Measurements from ENCODE around the gene S1PR5.

The S1PR5 gene

GRCh38 chr19:10513223-10513622 is 4.0 kb downstream of the S1PR5 start:
- no peak for DNase-seq

- DNase-seq, result peak; percentile 40
Observed at GRCh38 chr19:10510301-10510802, 6.9 kb downstream of the S1PR5 start.

- no peak for DNase-seq
Observed at GRCh38 chr19:10508707-10509106, 8.5 kb downstream of the S1PR5 start.

GRCh38 chr19:10508036-10508435 is 9.2 kb downstream of the S1PR5 start:
- DNase-seq, result no peak

- peak; percentile 70 for DNase-seq
Observed at GRCh38 chr19:10505583-10506229, 11.5 kb downstream of the S1PR5 start.

GRCh38 chr19:10503002-10503789 is 14.1 kb downstream of the S1PR5 start, which contains the start of gene KEAP1:
Gene KEAP1 (minus strand): TSS chr19:10503356. CDS start chr19:10500033, 3,323 bp downstream.
- DNase-seq, result peak; percentile 64

- DNase-seq, result peak; percentile 96
Observed at GRCh38 chr19:10502524-10503001, 14.7 kb downstream of the S1PR5 start.

- DNase-seq, result peak; percentile 79
Observed at GRCh38 chr19:10501971-10502523, 15.2 kb downstream of the S1PR5 start.

GRCh38 chr19:10500247-10500592 is 17.0 kb downstream of the S1PR5 start:
- DNase-seq, result no peak

- DNase-seq, result no peak
Observed at GRCh38 chr19:10499550-10500246, 17.5 kb downstream of the S1PR5 start.

GRCh38 chr19:10497371-10497770 is 19.9 kb downstream of the S1PR5 start:
- DNase-seq, result no peak

GRCh38 chr19:10491472-10492047 is 25.7 kb downstream of the S1PR5 start:
- DNase-seq, result no peak

GRCh38 chr19:10486551-10486950 is 30.7 kb downstream of the S1PR5 start:
- no peak for DNase-seq

- peak; percentile 93 for DNase-seq
Observed at GRCh38 chr19:10478903-10479384, 38.3 kb downstream of the S1PR5 start.

- DNase-seq, result no peak
Observed at GRCh38 chr19:10478476-10478875, 38.8 kb downstream of the S1PR5 start.

- no peak for DNase-seq
Observed at GRCh38 chr19:10474962-10475451, 42.2 kb downstream of the S1PR5 start.

- no peak for DNase-seq
Observed at GRCh38 chr19:10473192-10473591, 44.1 kb downstream of the S1PR5 start.

- DNase-seq, result no peak
Observed at GRCh38 chr19:10471909-10472308, 45.3 kb downstream of the S1PR5 start.

- no peak for DNase-seq
Observed at GRCh38 chr19:10468133-10468532, 49.1 kb downstream of the S1PR5 start.

- DNase-seq, result no peak
Observed at GRCh38 chr19:10467104-10467706, 50.0 kb downstream of the S1PR5 start.

GRCh38 chr19:10464456-10464855 is 52.8 kb downstream of the S1PR5 start:
- DNase-seq, result no peak
